Activated T-cell treated with anti-CD3 and anti-CD28 coated beads, Interleukin-2, amount 50 U/mL, for 72 hours (primary cell): Measurements from ENCODE around the gene PPP2R3B. TPM values are rescaled to one million over a fixed set of nuclear protein-coding genes. Genes with fewer than 3 reads are reported as not detected.
"Not testable (repeated sequence)": the region's sequence is repeated elsewhere in the genome, so short reads cannot be mapped to it uniquely, and the experiment has no call there.

Experiments used
- ATAC-seq, 2 donors: fragments of 150-1000 bp; cut with Tn5 transposase; replicated peaks in 1 of 2; 2 replicates each; pipeline ENCODE4 v1.10.0; 2021; ENCODE audit warnings: moderate library complexity in 2 of 2, mild to moderate bottlenecking in 1 of 2
- DNase-seq, 2 donors: peaks; one replicate each; pipeline ENCODE4 v3.0.0; 2021 to 2022; ENCODE audit warnings: mixed read lengths in 1 of 2
- H3K27ac Mint-ChIP-seq: one replicate; pipeline ENCODE4 v1.8.0; 2022; ENCODE audit warnings: mild to moderate bottlenecking, moderate library complexity, mixed read lengths
- H3K27me3 Mint-ChIP-seq: one replicate; pipeline ENCODE4 v1.8.0; 2022; ENCODE audit warnings: low read depth, mixed read lengths
- H3K36me3 Mint-ChIP-seq, 2 donors: one replicate each; pipeline ENCODE4 v1.8.0; 2022; ENCODE audit warnings: mixed read lengths in 2 of 2, mild to moderate bottlenecking in 1 of 2; ENCODE audit not compliant: insufficient read depth in 2 of 2
- H3K4me1 Mint-ChIP-seq: one replicate; pipeline ENCODE4 v1.8.0; 2022; ENCODE audit warnings: low read depth, mixed read lengths
- H3K4me3 Mint-ChIP-seq, 2 donors: one replicate each; pipeline ENCODE4 v1.8.0; 2022; ENCODE audit warnings: mild to moderate bottlenecking in 2 of 2, mixed read lengths in 2 of 2, moderate library complexity in 2 of 2
- H3K9me3 Mint-ChIP-seq, 2 donors: one replicate each; pipeline ENCODE4 v1.8.0; 2022; ENCODE audit warnings: mixed read lengths in 2 of 2
- total RNA-seq, 2 donors: library from RNA; stranded (reverse); gene quantifications; one replicate each; pipeline ENCODE4 v1.2.3, GENCODE V29; 2022

Gene PPP2R3B
- total RNA-seq, 2 donors from 2014 or later: 44.7 to 50.1 TPM

DNA sequence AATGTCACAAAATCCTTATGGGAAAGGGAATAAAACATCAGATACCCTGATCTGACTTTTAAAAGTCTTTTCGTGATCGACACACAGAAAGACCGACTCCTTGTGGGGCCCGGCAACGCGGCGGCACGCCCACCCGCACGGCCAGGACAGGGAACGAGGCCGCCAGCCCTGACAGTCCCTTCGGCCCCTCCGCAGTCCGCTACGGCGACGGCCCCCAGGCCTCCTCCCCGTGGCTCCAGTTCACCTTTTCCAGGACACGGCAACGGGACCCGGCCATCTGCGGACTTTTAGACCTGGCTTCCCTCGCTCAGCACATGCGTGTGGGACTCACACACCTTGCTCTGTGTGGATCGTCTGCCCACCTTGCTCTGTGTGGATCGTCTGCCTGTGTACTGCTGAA lies 34.5 kb downstream of the PPP2R3B start:
- no peaks in the 10 kb centered on the region for H3K27me3 Mint-ChIP-seq
- no peaks in the 10 kb centered on the region for H3K9me3 Mint-ChIP-seq
- H3K27ac Mint-ChIP-seq: no peak overlapping the region
- ATAC-seq (no peak), DNase-seq (no peak)
- peaks cover 10% of the 10 kb centered on the region for H3K4me1 Mint-ChIP-seq
- no peak overlapping the region for H3K4me3 Mint-ChIP-seq
- H3K36me3 Mint-ChIP-seq: peaks cover 2 to 3% of the 10 kb centered on the region in 2 donors

DNA sequence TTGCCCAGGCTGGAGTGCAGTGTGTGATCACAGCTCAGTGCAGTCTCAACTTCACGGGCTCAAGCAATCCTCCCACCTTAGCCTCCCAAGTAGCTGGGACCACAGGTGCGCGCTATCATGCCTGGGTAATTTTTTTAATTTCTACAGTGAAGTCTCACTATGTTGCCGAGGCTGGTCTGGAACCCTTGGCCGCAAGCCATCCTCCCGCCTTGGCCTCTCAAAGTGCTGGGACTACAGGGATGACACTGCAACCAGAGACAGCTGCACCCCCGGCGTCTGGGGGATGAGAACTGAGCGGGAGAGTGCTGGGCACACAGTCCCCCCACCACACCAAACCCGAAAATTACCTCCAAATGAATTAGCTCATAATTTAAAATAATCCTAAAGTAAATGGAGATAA lies 35.0 kb downstream of the PPP2R3B start:
- Mint-ChIP-seq H3K27me3 (no peaks in the 10 kb centered on the region), H3K4me3 (no peak overlapping the region), H3K4me1 (peaks cover 6% of the 10 kb centered on the region), H3K9me3 (no peaks in the 10 kb centered on the region), H3K36me3 (peaks cover 2 to 3% of the 10 kb centered on the region in 2 donors), H3K27ac (no peak overlapping the region)
- DNase-seq (no peak), ATAC-seq (no peak)

DNA sequence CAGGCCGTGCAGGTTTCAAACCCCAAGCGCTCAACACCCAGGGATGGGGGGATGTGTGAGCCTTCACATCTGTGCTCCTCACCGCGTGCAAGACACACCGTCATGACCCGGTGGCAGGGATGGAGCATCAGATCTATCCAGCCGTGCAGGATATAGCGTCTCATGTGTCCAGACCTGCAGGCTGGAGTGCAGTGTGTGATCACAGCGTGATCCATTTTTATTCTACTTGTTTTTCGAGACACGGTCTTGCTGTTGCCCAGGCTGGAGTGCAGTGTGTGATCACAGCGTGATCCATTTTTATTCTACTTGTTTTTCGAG lies 35.4 kb downstream of the PPP2R3B start:
- H3K4me3 Mint-ChIP-seq: not testable (repeated sequence)

DNA sequence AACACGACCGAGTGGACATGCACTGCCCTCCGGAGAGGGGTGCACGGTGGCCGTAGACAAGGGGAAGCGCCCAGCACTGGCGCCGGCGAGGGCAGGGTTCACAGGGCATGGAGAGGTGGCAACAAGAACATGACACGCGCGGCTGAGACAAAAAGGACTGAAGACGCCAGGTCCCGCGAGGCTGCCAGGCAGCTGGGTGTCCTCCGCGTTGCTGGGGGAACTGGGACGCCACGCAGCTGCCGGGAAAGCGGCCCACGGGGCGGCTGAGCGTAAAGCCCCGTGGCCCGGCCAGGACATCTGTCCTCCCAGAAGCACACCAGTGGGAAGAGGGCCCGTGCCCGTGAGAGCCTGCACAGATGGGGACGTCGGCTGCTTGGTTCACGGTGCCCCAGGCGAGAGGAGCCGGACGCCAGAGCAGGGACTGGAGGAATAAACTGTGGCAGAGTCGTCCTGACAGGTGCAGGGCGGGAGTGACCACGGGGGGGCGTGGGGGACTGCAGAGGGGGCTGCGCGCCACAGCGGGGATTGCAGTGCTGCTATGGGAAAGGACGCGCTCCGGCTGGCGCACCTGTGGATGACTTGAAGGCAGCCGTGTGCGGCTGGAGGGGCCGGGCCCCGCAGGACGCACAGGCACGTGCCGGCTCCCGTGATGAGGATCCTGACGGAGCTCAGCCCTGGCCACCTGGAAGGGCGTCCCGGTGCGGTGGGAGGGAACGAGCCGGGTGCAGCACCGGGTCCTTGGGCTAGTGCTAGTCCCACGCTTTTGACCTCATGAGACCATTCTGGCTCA lies 36.0 kb downstream of the PPP2R3B start:
- no peak for ATAC-seq
- H3K27me3 Mint-ChIP-seq: no peaks in the 10 kb centered on the region
- no peaks in the 10 kb centered on the region for H3K4me1 Mint-ChIP-seq
- H3K9me3 Mint-ChIP-seq: no peaks in the 10 kb centered on the region
- H3K36me3 Mint-ChIP-seq: peaks cover 2 to 3% of the 10 kb centered on the region in 2 donors
- no peak overlapping the region for H3K27ac Mint-ChIP-seq
- DNase-seq: no peak
- H3K4me3 Mint-ChIP-seq: no peak overlapping the region

More for the DNA sequence above, 35.4 kb downstream of the PPP2R3B start:
- not testable (repeated sequence) for DNase-seq, ATAC-seq, H3K36me3 Mint-ChIP-seq, H3K4me1 Mint-ChIP-seq, H3K9me3 Mint-ChIP-seq, H3K27me3 Mint-ChIP-seq, H3K27ac Mint-ChIP-seq

DNA sequence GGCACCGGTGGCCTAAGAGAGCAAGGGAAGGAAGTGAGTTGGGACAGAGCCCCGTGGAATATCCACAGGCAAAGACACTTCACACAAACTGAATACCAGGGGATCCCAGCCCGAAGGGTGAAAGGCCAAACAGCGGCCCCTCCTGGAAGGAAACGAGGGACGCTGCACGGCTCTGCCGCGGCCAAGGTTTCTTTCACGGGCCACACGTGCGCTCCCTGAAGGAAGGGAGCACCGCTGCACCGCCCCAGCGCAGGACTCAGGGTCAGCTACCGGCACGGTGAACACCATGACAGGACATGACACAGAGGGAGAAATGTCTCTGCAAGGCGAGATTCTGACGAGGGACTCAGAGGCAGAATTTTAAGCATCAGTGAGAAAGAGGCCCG lies 36.6 kb downstream of the PPP2R3B start:
- no peak overlapping the region for H3K27ac Mint-ChIP-seq
- no peak for ATAC-seq
- no peaks in the 10 kb centered on the region for H3K4me1 Mint-ChIP-seq
- no peaks in the 10 kb centered on the region for H3K27me3 Mint-ChIP-seq
- peaks cover 0 to under 1% of the 10 kb centered on the region in 2 donors for H3K36me3 Mint-ChIP-seq
- no peak for DNase-seq
- H3K4me3 Mint-ChIP-seq: no peak overlapping the region
- no peaks in the 10 kb centered on the region for H3K9me3 Mint-ChIP-seq

DNA sequence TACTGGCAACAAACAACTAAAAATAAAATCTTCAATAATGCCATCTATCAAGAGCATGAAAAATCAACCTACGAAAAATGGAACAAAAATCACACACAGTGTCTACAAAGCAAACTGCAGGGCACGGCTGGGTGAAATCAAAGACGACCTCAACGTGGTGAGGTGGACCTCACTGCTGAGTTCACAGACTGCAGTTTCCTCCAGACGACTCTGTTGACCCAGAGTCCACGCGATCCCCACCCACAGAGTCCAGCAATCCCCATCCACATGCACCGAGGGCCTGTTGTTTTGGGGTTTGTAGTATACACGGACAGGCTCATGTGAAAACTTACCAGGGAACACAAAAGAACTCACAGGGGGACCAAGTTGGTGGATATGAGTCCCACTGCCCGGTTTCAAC lies 37.0 kb downstream of the PPP2R3B start:
- no peaks in the 10 kb centered on the region for H3K4me1 Mint-ChIP-seq
- DNase-seq (no peak), ATAC-seq (no peak)
- H3K27me3 Mint-ChIP-seq: no peaks in the 10 kb centered on the region
- H3K27ac Mint-ChIP-seq: no peak overlapping the region
- H3K36me3 Mint-ChIP-seq: no peaks in the 10 kb centered on the region
- H3K9me3 Mint-ChIP-seq: no peaks in the 10 kb centered on the region
- H3K4me3 Mint-ChIP-seq: no peak overlapping the region

DNA sequence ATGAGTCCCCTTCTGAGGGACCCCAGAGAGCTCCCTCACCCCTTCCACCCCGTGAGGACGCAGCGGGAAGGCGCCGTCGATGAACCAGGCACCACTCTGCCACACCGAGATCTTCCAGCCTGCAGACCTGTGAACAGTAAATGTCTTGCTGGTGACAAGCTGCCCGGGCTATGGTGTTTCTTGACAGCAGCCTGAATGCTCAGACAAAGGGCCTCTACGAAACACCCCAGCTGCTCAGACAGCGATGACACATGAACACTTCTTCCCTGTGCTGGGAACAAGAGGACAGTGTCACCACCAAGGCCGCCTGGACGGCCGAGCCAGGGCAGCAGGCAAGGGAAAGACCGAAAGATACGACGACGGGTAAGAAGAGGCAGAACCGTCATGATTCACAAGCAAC lies 37.5 kb downstream of the PPP2R3B start:
- Mint-ChIP-seq H3K4me3 (no peak overlapping the region), H3K27ac (no peak overlapping the region)
- no peak for ATAC-seq

DNA sequence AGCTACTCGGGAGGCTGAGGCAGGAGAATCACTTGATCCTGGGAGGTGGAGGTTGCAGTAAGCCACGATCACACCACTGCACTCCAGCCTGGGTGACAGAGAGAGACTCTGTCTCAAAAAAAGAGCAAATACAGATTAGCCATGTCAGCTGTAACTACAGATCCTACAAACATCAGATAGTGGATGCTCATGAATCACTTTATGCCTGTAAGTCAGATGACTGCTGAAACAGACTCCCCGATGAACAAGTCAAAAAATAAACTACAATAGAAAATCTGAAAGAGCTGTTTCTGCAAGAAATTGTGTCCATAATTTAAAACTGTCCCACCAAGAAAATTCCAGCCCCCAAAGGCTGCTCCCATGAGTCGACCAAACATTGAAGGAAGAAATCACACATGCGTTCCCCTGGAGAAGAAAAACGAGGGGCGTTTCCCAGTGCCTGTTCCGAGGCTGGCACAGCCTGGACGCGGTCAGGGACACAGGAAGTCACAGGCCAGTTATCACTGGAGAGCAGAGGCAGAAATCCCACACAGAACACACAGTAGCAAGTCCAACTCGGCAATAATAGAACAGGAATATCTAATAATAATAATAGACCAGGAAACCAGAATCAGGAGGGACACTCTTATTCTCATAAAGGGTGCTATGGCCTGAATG lies 38.1 kb downstream of the PPP2R3B start:
- DNase-seq (no peak), ATAC-seq (no peak)
- Mint-ChIP-seq H3K4me3 (no peak overlapping the region), H3K9me3 (no peaks in the 10 kb centered on the region), H3K4me1 (no peaks in the 10 kb centered on the region), H3K36me3 (no peaks in the 10 kb centered on the region), H3K27ac (no peak overlapping the region), H3K27me3 (no peaks in the 10 kb centered on the region)

More for the DNA sequence above, 37.5 kb downstream of the PPP2R3B start:
- H3K4me1 Mint-ChIP-seq: no peaks in the 10 kb centered on the region
- H3K9me3 Mint-ChIP-seq: no peaks in the 10 kb centered on the region
- DNase-seq: no peak
- H3K36me3 Mint-ChIP-seq: no peaks in the 10 kb centered on the region
- H3K27me3 Mint-ChIP-seq: no peaks in the 10 kb centered on the region

DNA sequence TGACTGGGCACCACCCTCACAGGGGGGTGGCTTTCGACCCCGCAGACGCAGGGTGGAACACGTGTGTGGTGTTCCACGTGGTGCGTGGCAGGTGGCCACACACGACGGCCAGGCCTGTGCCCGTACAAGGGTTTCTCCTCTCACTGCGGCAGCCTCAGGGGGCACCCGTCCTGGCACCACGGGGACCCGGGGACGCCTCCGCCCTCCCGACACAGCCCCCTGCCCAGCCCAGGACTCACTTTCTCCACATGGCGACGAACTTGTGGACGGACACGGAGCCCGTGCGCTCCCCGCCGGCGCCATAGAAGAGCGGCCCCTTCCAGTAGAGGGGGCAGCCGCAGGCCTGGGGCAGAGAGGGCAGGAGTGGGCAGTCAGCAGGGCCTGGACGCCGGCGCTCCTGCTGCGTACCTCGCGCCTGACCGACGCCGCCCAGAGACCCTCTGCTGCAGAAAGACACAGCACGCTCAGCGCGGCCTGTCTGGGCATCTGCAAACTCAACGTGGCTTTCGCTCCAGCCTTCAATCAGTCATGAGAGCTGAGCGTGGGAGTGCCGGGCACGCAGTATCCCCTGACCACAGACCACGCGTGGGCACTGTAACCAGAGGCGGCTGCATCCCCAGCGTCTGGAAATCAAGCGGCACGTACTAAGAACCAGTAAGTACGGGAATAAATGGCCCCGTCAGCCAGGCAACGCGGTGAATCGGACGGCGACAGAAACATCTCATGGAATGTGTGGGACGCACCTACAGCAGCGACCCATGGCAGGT lies 39.2 kb downstream of the PPP2R3B start:
- Mint-ChIP-seq H3K9me3 (no peaks in the 10 kb centered on the region), H3K4me1 (no peaks in the 10 kb centered on the region), H3K36me3 (no peaks in the 10 kb centered on the region), H3K27me3 (no peaks in the 10 kb centered on the region), H3K27ac (no peak overlapping the region), H3K4me3 (no peak overlapping the region)
- no peak for ATAC-seq
- no peak for DNase-seq

DNA sequence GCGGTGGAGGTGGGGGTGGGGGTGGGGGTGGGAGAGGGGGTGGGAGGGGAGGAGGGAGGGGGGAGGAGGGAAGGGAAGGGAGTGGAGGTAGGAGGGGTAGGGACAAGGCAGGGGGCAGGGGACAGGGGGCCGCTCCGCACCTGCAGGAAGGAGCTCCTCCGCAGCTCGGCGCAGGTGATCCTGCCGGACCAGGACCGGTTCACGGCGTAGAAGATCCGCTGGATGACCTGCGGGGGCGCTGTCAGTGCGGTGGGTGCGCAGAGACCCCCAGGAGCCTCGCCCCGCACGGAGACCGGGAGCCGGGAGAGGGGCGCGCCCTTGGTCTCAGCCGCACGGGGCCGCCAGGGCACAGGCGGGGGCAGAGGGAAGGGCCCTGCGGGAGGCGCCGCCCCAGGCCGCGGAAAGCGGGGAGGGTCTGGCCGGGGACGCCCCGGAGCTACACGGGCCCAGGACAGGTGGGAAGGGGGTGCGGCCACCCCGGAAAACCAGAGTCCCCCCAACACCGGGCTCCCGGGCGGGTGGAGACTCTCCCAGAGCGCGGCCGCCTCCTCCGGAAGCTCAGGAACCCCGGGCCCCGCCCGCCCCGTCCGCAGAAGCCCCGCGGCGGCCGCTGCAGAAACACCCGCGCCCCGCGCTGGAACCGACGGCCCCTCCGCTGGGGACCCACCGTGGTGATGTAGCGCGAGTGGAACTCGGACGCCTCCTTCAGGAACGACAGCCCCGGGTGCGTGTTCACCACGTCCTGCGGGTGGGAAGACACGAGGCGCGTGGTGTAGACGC lies 40.5 kb downstream of the PPP2R3B start:
- Mint-ChIP-seq H3K27me3 (no peaks in the 10 kb centered on the region), H3K27ac (no peak overlapping the region), H3K36me3 (peaks cover 4% of the 10 kb centered on the region in 2 donors), H3K4me1 (no peaks in the 10 kb centered on the region), H3K9me3 (peaks cover 0 to 2% of the 10 kb centered on the region in 2 donors), H3K4me3 (no peak overlapping the region)
- DNase-seq (no peak), ATAC-seq (no peak)

DNA sequence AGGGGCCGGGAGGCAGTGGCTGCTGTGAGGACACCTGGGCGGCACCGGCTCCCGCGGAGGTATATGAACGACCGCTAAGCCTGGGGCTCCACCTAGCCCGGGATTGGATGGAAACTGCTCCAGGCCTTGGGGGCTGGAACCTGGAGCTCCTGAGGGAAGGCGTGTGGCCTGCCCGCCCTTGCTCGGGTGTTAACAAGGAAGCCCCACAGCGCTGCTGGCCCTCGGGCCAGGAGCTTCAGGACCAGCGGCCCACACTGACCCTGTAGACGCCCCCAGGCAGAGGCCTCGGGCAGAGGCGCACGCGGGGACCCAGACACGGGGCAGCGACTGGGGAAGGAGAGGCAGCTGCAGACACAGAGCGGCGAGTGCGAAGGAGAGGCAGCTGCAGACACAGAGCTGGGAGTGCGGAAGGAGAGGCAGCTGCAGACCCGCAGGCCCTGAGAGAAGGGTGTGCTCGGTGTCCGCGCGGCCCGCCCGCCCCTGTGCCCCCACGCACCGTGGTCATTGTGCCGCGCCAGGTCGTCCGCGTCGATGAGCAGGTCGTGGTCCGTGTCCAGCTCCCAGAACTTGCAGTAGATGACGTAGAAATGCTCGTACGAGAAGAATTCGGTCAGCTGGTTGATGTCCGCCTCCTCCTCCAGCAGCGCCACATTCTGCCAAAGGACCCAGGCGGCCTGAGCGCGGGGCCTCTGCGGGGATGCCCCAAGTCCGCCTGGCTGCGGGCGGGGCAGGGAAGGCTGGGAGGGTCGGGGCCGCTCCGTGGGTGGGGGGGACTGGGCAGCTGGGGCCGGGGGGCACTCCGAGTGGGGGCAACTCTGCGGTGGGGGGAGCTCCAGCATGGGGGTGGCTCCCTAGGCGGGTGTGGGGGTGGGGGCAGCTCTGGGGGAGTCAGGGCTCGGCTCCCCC lies 41.4 kb downstream of the PPP2R3B start:
- Mint-ChIP-seq H3K27me3 (no peaks in the 10 kb centered on the region), H3K4me1 (no peaks in the 10 kb centered on the region), H3K36me3 (peaks cover 4 to 5% of the 10 kb centered on the region in 2 donors), H3K27ac (no peak overlapping the region), H3K9me3 (peaks cover 0 to 2% of the 10 kb centered on the region in 2 donors), H3K4me3 (no peak overlapping the region)
- no peak for DNase-seq
- ATAC-seq: no peak

DNA sequence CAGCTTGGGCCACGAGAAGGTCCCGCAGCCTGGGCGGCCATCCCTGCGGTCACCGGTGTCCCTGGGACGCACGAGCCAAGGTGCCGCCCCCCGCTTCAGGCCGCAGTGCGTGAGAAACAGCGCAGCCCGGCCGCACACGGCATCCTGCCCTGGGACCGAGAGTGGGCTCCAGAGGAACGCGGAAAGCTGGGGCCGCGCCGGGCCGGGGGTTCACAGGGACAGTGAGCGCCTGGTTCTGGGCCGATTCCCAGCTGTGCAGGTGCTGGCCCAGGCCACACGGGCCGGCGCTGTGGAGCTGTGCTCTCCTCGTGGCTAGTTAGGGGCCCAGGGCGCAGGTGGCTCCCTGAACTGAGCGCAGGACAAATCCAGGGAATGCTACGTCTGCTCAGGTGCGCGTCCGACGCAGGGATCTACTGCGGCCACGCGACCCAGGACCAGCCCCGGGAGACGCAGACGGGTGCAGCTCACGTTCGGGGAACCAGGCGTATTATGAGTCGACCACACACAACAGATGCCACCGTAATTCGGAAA lies 42.3 kb downstream of the PPP2R3B start:
- H3K27ac Mint-ChIP-seq: no peak overlapping the region
- H3K36me3 Mint-ChIP-seq: peaks cover 4 to 5% of the 10 kb centered on the region in 2 donors
- H3K4me1 Mint-ChIP-seq: no peaks in the 10 kb centered on the region
- peaks cover 0 to 2% of the 10 kb centered on the region in 2 donors for H3K9me3 Mint-ChIP-seq
- ATAC-seq: no peak
- no peak for DNase-seq
- H3K27me3 Mint-ChIP-seq: no peaks in the 10 kb centered on the region
- H3K4me3 Mint-ChIP-seq: no peak overlapping the region
